SK-MEL-5 (cell line): ENCODE measurements around the gene CDC42EP2. TPM values are rescaled to one million over a fixed set of nuclear protein-coding genes. Genes with fewer than 3 reads are reported as not detected.

Experiments
- DNase-seq: peaks from one replicate; pipeline ENCODE4 v3.0.0-alpha.2; 2016; ENCODE audit warnings: low read depth, low spot score
- in situ Hi-C: cut with HindIII; loops from 2 replicates; pipeline ENCODE4 v1.10.0; 2016; ENCODE audit warnings: low sequenced_read_pairs, high pct_unique_total_duplicates, low pct_unique_long_range_greater_than_20kb
- total RNA-seq: library from RNA; depleted of rRNA; stranded (reverse); fragments of >200 nt; shearing (Covaris generic); gene quantifications from 2 replicates; pipeline ENCODE4 v1.2.3, GENCODE V29; 2014

CDC42EP2 gene
- total RNA-seq, 1 experiment from 2014 or later, result 0.42 TPM

DNA sequence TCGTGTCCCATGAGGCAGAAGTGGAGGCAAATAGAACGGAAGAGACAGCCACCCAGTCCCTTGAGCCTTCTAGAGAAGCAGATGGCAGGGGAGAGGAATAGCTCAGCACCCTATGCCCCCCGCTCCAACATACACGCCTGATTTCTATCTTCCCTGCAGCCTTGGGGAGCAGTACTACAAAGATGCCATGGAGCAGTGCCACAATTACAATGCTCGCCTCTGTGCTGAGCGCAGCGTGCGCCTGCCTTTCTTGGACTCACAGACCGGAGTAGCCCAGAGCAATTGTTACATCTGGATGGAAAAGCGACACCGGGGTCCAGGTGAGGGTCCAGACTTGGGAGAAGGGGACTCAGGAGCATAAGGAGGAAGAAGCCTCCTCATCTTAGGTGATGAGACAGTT, 25.6 kb downstream of the CDC42EP2 start:
- in situ Hi-C loops, result no loop called here
- DNase-seq, result no peak

DNA sequence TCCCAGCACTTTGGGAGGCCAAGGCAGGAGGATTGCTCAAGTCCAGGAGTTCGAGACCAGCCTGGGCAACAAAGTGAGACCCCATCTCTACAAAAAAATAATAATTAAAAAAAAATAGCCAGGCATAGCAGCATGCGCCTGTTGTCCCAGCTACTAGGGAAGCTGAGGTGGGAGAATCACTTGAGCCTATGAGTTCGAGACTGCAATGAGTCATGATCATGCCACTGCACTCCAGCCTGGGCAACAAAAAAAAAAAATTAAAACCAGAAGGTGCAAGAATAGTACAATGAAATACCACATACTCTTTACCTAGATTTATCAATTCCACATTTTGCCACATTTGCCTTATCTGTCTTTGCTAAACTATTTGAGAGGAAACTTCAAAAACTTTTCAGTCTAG, 27.2 kb downstream of the CDC42EP2 start:
- DNase-seq, result no peak
- in situ Hi-C loops, result no loop called here

DNA sequence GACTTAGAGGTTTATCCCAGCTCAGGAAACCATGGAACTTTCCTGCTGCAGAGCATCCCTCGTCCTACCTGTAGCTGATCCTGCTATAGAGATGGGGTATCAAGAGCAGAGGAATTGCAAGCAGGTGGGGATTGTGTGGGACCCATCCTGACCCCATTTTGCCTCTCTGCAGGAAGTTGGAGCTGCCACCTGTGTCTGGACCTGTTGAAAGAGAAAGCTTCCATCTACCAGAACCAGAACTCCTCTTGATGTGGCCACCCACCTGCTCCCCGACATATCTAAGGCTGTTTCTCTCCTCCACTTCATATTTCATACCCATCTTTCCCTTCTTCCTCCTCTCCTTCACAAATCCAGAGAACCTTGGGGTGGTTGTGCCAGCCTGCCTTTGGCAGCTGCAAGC, 36.8 kb downstream of the CDC42EP2 start:
- in situ Hi-C loops, result no loop called here
- no peak for DNase-seq

DNA sequence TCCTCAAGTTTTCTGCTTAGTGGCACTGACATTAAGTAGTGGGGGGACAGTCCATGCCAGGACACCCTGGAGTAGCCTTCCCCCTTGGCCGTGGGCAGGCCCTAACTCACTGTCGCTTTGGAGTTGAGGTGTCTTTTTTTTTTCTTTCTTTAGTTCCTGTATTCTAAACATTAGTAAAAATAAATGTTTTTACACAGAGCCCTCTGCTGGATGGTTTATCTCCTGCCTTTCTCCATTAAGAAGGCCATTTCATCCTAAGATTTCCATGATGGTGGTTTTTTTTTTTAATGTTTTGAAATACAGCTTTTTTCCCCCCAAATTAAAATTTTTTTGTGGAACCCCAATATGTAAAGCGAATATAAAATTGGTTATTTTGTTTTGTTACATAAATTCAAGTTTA, 38.1 kb downstream of the CDC42EP2 start:
- in situ Hi-C loops, result no loop called here

DNA sequence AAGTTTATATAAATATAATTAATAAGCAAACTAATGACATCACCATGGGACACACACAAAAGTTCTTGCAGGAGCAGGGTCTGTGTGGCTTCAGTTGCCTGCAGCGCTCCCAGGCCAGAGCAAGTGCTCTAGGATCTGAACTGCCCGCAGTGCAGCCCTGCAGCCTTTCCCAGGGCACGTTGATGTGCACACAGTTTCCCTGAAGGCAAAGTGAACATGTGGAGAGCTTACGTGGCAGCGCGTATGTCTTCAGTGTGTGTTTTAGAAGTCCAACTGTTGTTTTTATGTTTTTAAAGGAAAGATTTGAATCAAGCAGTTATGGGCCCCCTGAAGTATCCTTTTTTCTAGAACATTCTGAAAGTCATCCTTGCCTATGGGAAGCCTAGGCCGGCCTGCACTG, 38.7 kb downstream of the CDC42EP2 start:
- in situ Hi-C loops, result no loop called here
- DNase-seq, result no peak

More for the DNA sequence above, 38.1 kb downstream of the CDC42EP2 start:
- peak; percentile 15 for DNase-seq

DNA sequence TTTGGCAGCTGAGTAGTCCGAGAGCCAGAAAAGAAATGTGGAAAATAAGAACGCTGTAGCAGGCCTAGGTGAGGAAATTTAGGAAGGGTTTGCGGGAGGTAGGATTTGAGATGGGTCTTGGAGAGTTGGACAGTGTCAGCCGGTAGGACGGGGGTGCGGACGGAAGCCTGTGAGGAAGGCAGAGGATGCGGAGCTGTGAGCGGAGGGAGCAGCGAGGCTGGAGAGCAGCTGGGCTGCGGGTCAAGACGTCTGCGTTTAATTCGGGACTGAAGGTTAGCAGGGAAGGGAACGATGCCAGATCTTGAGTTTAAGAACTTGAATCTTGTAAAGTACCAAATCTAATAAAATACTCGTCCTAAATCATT, 39.2 kb downstream of the CDC42EP2 start:
- in situ Hi-C loops, result no loop called here
- DNase-seq, result no peak

DNA sequence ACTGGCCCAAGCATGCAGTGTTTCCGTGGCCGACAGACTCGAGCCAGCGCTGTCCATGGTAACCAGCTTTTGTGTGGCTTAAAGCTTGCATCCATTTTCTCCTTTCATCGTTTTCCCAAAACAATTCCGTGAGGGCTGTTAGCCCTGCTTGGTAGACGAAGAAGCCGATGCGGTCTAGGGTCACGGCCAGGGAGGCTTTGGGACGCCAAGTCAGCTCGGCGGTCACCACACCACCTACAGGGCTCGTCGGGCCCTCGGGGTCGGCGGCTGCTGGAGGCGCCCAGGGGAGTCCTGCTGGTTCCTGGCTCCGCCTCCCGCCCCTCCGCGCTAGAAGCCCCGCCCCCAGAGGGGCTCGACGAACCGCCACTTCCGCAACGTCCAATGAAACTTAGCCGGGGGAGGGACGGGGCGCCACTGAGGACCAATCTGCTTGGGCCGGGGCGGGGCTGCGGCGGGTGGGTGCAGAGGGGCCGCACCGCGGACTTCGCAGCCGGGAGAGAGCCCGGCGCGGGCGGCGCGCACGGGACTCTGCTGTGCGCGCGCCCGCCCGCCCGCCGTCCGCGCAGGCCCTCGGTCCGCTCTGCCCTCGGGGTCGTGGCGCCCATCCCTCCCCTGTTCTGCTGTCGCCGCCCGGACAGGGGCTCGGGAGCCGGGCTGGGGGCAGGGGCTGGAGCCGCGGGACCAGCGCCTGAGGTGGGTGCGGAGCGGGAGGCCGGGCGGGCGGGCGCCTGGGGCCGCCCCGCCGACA, 39.8 kb downstream of the CDC42EP2 start, which contains the start of gene TIGD3:
TIGD3 (plus strand) TSS at position 487 of the 748 bp plus-strand sequence. CDS start 1,058 bp downstream, outside the sequence.
- DNase-seq, result peak; percentile 92
- in situ Hi-C loops, result no loop called here

DNA sequence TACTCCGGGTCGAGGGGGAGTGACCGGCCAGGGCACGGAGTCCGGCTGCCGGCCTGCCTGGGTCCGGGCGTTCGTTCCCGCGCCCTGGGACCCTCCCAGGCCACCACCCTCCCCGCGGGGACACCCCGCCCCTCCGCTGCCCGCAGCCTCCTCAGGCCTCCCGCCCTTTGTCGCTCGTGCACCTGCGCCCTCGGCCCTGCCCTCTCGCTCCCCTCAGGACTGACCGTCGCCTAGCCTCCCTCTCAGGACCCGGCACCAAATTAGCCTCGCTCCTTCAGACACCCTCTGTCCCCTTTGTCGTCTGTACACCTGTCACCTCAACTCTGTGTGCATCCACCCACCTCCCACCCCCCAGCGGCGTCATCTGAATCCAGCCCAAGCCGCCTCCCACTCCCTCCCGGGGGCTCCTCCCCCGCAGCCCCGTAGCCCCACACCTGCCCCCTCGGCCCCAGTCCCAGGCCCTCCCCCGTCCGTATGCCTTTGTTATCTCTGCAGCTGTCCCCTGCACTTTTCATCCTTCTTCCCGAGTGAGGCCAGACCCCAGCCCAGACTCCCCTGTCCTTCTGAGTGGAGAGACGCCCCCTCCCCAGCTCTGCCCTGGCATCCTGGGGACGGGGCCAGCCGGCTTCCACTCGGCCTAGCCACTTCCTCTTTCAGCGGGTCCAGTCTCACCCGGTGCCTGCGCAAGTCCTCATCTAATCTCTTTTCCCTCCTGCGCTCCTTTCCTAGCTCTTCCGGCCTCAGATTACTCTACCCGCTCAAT, 40.5 kb downstream of the CDC42EP2 start:
- no peak for DNase-seq
- in situ Hi-C loops, result no loop called here

DNA sequence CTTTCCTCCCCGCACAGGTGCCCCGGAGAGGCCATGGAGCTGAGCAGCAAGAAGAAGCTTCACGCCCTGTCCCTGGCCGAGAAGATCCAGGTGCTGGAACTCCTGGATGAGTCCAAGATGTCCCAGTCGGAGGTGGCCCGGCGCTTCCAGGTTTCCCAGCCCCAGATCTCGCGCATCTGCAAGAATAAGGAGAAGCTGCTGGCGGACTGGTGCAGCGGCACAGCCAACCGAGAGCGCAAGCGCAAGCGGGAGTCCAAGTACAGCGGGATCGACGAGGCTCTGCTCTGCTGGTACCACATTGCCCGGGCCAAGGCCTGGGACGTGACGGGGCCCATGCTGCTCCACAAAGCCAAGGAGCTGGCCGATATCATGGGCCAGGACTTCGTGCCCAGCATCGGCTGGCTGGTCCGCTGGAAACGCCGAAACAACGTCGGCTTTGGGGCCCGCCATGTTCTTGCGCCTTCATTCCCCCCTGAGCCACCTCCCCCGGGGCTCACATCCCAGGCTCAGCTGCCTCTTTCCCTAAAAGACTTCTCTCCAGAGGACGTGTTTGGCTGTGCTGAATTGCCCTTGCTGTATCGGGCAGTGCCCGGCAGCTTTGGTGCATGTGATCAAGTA, 41.2 kb downstream of the CDC42EP2 start:
- in situ Hi-C loops, result no loop called here

DNA sequence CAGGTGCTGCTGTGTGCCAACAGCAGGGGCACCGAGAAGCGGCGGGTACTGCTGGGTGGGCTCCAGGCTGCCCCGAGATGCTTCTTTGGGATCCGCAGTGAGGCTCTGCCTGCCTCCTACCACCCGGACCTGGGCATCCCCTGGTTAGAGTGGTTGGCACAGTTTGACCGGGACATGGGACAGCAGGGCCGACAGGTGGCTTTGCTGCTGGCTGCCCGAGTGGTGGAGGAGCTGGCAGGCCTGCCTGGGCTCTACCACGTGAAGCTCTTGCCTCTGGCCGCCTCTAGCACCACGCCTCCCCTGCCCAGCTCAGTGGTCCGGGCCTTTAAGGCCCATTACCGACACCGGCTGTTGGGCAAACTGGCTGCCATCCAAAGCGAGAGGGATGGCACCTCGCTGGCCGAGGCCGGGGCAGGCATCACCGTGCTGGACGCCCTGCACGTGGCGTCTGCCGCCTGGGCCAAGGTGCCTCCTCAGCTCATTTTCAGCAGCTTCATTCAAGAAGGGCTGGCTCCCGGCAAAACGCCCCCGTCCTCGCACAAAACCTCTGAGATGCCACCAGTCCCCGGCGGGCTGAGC, 41.8 kb downstream of the CDC42EP2 start:
- no peak for DNase-seq
- in situ Hi-C loops, result no loop called here

More for the DNA sequence above, 41.2 kb downstream of the CDC42EP2 start:
- DNase-seq, result no peak

DNA sequence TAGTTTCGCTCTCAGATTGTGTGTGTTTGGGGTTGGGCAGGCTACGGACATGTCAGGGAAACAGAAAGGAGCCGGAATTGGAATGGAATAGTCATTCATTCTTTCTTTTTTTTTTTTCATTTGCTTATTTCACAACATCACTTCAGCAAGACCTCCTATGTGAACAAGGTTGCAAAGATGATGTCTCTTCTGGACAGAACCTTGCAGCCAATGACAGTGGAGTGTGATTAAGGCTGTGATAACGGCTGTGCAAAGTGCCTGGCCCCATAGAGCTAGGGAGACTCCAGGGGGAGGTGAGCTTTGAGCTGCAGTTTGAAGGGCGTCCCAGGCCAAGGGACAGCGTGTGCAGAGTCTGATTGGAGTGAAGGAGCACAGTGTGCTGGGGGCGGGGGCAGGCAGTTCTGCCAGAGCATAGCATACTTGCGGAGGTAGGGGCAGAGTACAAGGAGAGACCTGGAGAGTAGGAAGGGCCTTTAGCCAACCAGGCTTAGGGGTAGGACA, 43.2 kb downstream of the CDC42EP2 start:
- in situ Hi-C loops, result no loop called here
- no peak for DNase-seq

DNA sequence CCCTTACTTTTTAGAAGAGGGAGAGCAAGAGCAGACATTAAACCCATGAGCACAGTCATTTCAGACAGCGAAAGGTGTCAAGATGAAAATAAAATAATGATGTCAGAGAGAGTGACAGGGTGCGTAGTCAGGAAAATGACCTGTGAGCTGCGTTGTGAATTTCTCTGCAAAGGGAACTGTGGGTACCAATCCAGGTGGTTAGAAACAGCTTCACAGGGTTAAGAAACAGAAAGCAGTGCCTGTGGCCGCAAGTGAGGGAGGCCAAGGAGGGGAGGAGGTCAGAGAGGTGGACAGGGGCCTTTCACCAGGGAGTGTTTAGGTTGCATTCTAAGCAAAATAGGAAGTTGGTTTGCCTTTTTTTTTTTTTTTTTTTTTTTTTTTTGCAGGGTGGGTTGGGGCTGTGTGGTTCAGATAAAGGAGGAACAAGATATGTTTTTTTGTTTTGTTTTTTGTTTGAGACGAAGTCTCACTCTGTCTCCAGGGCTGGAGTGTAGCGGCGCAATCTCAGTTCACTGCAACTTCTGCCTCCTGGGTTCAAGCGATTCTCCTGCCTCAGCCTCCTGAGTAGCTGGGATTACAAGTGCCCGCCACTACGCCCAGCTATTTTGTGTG, 47.8 kb downstream of the CDC42EP2 start:
- in situ Hi-C loops, result no loop called here
- DNase-seq, result no peak

DNA sequence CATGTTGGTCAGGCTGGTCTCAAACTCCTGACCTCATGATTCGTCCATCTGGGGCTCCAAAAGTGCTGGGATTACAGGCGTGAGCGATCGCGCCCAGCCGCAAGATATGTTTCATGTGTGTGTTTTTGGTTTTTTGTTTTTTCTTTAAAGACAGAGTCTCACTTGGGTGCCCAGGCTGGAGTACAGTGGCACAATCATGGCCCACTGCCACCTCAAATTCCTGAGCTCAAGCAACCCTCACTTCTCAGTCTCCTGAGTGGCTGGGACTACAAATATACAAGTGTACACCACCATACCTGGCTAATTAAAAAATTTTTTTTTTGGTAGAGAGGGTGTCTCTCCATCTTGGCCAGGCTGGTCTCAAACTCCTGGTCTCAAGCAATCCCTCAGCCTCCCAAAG, 48.3 kb downstream of the CDC42EP2 start:
- in situ Hi-C loops, result no loop called here
- no peak for DNase-seq

DNA sequence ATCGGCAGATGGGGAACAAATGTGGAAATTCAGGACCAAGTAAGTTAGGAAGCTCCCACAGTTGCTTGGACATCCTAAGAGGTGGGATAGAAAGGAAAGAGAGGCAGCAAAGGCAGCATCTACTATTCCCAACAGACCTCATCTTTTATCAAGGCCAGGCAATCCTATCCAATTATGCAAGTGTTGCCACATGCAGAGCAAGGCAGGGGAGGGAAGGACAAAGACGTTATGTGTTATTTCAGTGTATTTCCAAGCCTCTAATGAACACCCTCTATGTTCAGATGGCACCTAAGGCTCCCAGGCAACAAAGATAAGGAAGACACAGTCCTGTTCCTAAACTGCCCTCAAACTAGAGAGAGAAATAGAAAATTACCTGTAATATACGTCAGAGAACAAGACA, 49.1 kb downstream of the CDC42EP2 start:
- in situ Hi-C loops, result no loop called here
- peak; percentile 50 for DNase-seq

DNA sequence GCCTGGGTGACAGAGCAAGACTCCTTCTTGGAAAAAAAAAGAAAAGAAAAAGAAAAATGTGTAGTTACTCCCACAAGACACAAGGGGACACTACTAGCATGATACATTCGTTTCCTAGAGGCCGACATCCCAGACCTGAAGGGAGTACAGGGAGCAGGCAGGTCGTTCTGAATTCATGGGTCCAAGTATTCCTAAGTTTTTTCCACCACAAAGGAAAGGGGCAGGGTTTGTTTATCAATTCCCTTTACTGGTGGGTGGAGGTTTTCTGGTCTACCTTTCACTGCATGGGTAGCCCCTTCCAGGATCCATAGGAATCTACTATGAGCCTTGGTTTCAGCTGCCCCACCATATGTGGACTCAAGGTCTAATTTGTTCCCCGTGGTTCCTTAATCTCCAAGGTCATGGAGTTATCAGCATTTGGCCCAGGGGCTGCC, 51.7 kb downstream of the CDC42EP2 start:
- in situ Hi-C loops, result no loop called here
- DNase-seq, result peak; percentile 81

DNA sequence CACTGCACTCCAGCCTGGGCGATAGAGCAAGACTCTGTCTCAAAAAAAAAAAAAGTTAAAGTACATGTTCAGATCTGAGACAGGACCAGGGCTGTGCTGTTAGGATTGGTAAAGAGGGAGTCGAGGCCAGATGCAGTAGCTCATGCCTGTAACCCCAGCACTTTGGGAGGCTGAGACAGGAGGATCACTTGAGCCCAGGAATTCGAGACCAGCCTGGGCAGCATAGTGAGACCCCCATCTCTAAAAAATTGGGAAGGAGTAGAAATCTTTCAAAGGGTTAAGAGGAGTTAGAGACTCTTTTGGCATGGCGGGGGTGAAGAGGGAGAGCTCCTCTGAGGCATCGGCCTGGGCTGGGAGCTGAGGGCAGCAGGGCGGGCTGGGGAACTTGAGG, 56.0 kb downstream of the CDC42EP2 start:
- in situ Hi-C loops, result no loop called here
- no peak for DNase-seq
